WTC11 (cell line): ENCODE results near the gene ARMC10. TPM values are rescaled to one million over a fixed set of nuclear protein-coding genes. Genes with fewer than 3 reads are reported as not detected.

Experiments used
- ATAC-seq: fragments of 200-7000 bp; cut with Tn5 transposase; 2 replicates; pipeline ENCODE4 v1.10.0; 2021; ENCODE audit warnings: mild to moderate bottlenecking, moderate library complexity
- Bru-seq: library from RNA; stranded (reverse); fragments of 400-500 nt; gene quantifications from one replicate; lab custom pipeline; 2021; lab: Mats Ljungman, UMichigan
- CTCF ChIA-PET: fragments of 300-600 bp; sonication (Branson Sonifier 250); formaldehyde crosslinking; loops from one replicate; lab custom pipeline; 2021; ENCODE audit warnings: antibody characterized with exemption; lab: Charles Lee
- POLR2A ChIA-PET: fragments of 350-600 bp; sonication (Branson Sonifier 250); formaldehyde crosslinking; loops from one replicate; lab custom pipeline; 2021; ENCODE audit warnings: antibody characterized with exemption; lab: Charles Lee
- DNase-seq: peaks from one replicate; pipeline ENCODE4 v3.0.0; 2021; ENCODE audit warnings: low spot score
- H3K27ac Mint-ChIP-seq: 2 replicates; pipeline ENCODE4 v1.8.0; 2021; ENCODE audit warnings: mixed read lengths
- H3K27me3 Mint-ChIP-seq: 2 replicates; pipeline ENCODE4 v1.8.0; 2021; ENCODE audit warnings: low read depth, mild to moderate bottlenecking, moderate library complexity, mixed read lengths
- H3K36me3 Mint-ChIP-seq: 2 replicates; pipeline ENCODE4 v1.8.0; 2021; ENCODE audit warnings: mixed read lengths
- H3K4me1 Mint-ChIP-seq: 2 replicates; pipeline ENCODE4 v1.8.0; 2022; ENCODE audit warnings: mixed read lengths
- H3K4me3 Mint-ChIP-seq: 2 replicates; pipeline ENCODE4 v1.8.0; 2021; ENCODE audit warnings: mild to moderate bottlenecking, moderate library complexity, mixed read lengths
- H3K9me3 Mint-ChIP-seq: 2 replicates; pipeline ENCODE4 v1.8.0; 2021; ENCODE audit warnings: mixed read lengths
- ARID4B ChIP-seq: sonication (generic); formaldehyde crosslinking; IDR thresholded peaks from 2 replicates; pipeline ENCODE4 v1.8.0; 2023; ENCODE audit warnings: missing genetic modification reagents, mild to moderate bottlenecking, borderline replicate concordance
- E2F4 ChIP-seq: sonication (generic); formaldehyde crosslinking; IDR thresholded peaks from 2 replicates; pipeline ENCODE4 v1.8.1; 2022; ENCODE audit warnings: low read depth, mild to moderate bottlenecking, moderate library complexity, missing genetic modification reagents, borderline replicate concordance
- E2F5 ChIP-seq: sonication (generic); formaldehyde crosslinking; IDR thresholded peaks from 2 replicates; pipeline ENCODE4 v1.8.1; 2022; ENCODE audit warnings: mild to moderate bottlenecking, moderate library complexity, missing genetic modification reagents
- EMX1 ChIP-seq: fragments of 250-450 bp; sonication (Bioruptor Pico); IDR thresholded peaks from 2 replicates; pipeline ENCODE4 v1.8.0; 2021; ENCODE audit warnings: mild to moderate bottlenecking
- ETV6 ChIP-seq: sonication (generic); formaldehyde crosslinking; IDR thresholded peaks from 2 replicates; pipeline ENCODE4 v1.8.1; 2022; ENCODE audit warnings: mild to moderate bottlenecking, missing genetic modification reagents
- GRHL2 ChIP-seq: fragments of 250-450 bp; sonication (Bioruptor Pico); IDR thresholded peaks from 2 replicates; pipeline ENCODE4 v1.8.0; 2022; ENCODE audit warnings: mild to moderate bottlenecking, moderate library complexity; ENCODE audit not compliant: insufficient replicate concordance, severe bottlenecking
- HMGXB4 ChIP-seq: sonication (generic); formaldehyde crosslinking; IDR thresholded peaks from 2 replicates; pipeline ENCODE4 v1.8.1; 2023; ENCODE audit warnings: mild to moderate bottlenecking, moderate library complexity, missing genetic modification reagents
- IRF1 ChIP-seq: sonication (generic); formaldehyde crosslinking; IDR thresholded peaks from 2 replicates; pipeline ENCODE4 v1.8.0; 2023; ENCODE audit warnings: missing genetic modification reagents
- JAZF1 ChIP-seq: fragments of 250-450 bp; sonication (Bioruptor Pico); IDR thresholded peaks from 2 replicates; pipeline ENCODE4 v1.9.0; 2021; ENCODE audit warnings: moderate library complexity, mild to moderate bottlenecking, inconsistent platforms
- MLX ChIP-seq: sonication (generic); formaldehyde crosslinking; IDR thresholded peaks from 2 replicates; pipeline ENCODE4 v1.8.1; 2023; ENCODE audit warnings: mild to moderate bottlenecking, missing genetic modification reagents, moderate library complexity
- PREB ChIP-seq: sonication (generic); formaldehyde crosslinking; IDR thresholded peaks from 2 replicates; pipeline ENCODE4 v1.8.1; 2022; ENCODE audit warnings: mild to moderate bottlenecking, missing genetic modification reagents, moderate library complexity, borderline replicate concordance
- RELA ChIP-seq: sonication (generic); formaldehyde crosslinking; IDR thresholded peaks from 2 replicates; pipeline ENCODE4 v1.8.1; 2022; ENCODE audit warnings: missing genetic modification reagents, mild to moderate bottlenecking, borderline replicate concordance
- SP1 ChIP-seq: sonication (generic); formaldehyde crosslinking; conservative IDR thresholded peaks from 2 replicates; pipeline ENCODE4 v1.8.1; 2022; ENCODE audit warnings: missing genetic modification reagents
- USF1 ChIP-seq: sonication (generic); formaldehyde crosslinking; IDR thresholded peaks from 2 replicates; pipeline ENCODE4 v1.8.0; 2022; ENCODE audit warnings: mild to moderate bottlenecking, missing genetic modification reagents
- USF2 ChIP-seq: sonication (generic); formaldehyde crosslinking; IDR thresholded peaks from 2 replicates; pipeline ENCODE4 v1.8.1; 2023; ENCODE audit warnings: mild to moderate bottlenecking, missing genetic modification reagents, moderate library complexity
- ZNF232 ChIP-seq: sonication (generic); formaldehyde crosslinking; IDR thresholded peaks from 2 replicates; pipeline ENCODE4 v1.8.0; 2022; ENCODE audit warnings: mild to moderate bottlenecking, missing genetic modification reagents
- long read RNA-seq, 3 experiments: library from RNA in 1 of 3; library from capped mRNA in 1 of 3; library from polyadenylated mRNA in 1 of 3; unstranded in 2 of 3; stranded (forward) in 1 of 3; transcript quantifications; one replicate each; pipeline ENCODE4 v2.0.0, GENCODE V29; 2021
- total RNA-seq: library from RNA; stranded (reverse); gene quantifications from 3 replicates; pipeline ENCODE4 v1.2.3, GENCODE V29; 2021

The ARMC10 gene
- 35.4 to 42.3 TPM (median 42.0 TPM) in 3 replicates for total RNA-seq
- Bru-seq, nascent RNA = percentile 88 among the genes with signal in this experiment
- long read RNA-seq, experiment 1, transcript ARMC10-209 (5 exons, 2,347 nt) = minor isoform, 43 of 267 reads
- long read RNA-seq, experiment 1, transcript ARMC10-205 (6 exons, 2,445 nt) = minor isoform, 14 of 267 reads
- long read RNA-seq, experiment 1, transcript ARMC10-202 (7 exons, 2,635 nt) = minor isoform, 46 of 267 reads
- long read RNA-seq, experiment 1, transcript ARMC10-208 (6 exons, 2,524 nt) = major isoform, 105 of 267 reads
- long read RNA-seq, experiment 1, partial matches to known transcripts = 12 of 267 reads
- long read RNA-seq, experiment 1, other reads (novel, unspliced or antisense) = 41 of 267 reads
- long read RNA-seq, experiment 2, transcript ARMC10-202 (7 exons, 2,635 nt) = minor isoform, 15 of 88 reads
- long read RNA-seq, experiment 2, transcript ARMC10-209 (5 exons, 2,347 nt) = minor isoform, 8 of 88 reads
- long read RNA-seq, experiment 2, transcript ARMC10-208 (6 exons, 2,524 nt) = major isoform, 36 of 88 reads
- long read RNA-seq, experiment 2, partial matches to known transcripts = 12 of 88 reads
- long read RNA-seq, experiment 2, other reads (novel, unspliced or antisense) = 12 of 88 reads
- long read RNA-seq, experiment 3, partial matches to known transcripts = 1 of 1 reads
- long read RNA-seq, experiment 3, other reads (novel, unspliced or antisense) = 0 of 1 reads

- peaks cover under 1% of the 10 kb centered on the region for H3K36me3 Mint-ChIP-seq
- TF ChIP-seq SP1 (CRISPR knock-in tag) = peak; percentile 87
- peak; percentile 58 for TF ChIP-seq HMGXB4 (CRISPR knock-in tag)
- TF ChIP-seq EMX1 (CRISPR knock-in tag) = no peak
- no peak for TF ChIP-seq GRHL2 (CRISPR knock-in tag)
- TF ChIP-seq JAZF1 = no peak
- TF ChIP-seq RELA (CRISPR knock-in tag) = peak; percentile 42; the same call in 1 of the 2 replicates
- TF ChIP-seq ETV6 = peak; percentile 44
- TF ChIP-seq MLX (CRISPR knock-in tag) = no peak
- TF ChIP-seq E2F5 = peak; percentile 61; the same call in 1 of the 2 replicates
- TF ChIP-seq USF1 (CRISPR knock-in tag) = peak; percentile 42; the same call in 1 of the 2 replicates
- TF ChIP-seq PREB (CRISPR knock-in tag) = no peak
- peak; percentile 81 for TF ChIP-seq USF2 (CRISPR knock-in tag)
- TF ChIP-seq E2F4 (CRISPR knock-in tag) = 0 out of 2 replicates have a peak, but pooled peaks have one; percentile 30
- peak; percentile 43; the same call in 1 of the 2 replicates for TF ChIP-seq ARID4B
- TF ChIP-seq ZNF232 (CRISPR knock-in tag) = peak; percentile 59; the same call in 1 of the 2 replicates
- TF ChIP-seq IRF1 = peak; percentile 82; the same call in 1 of the 2 replicates
- H3K9me3 Mint-ChIP-seq = peaks cover 3% of the 10 kb centered on the region; the same call in 1 of the 2 replicates
- peak within 1 kb of the TSS; percentile 98 for H3K4me3 Mint-ChIP-seq
- H3K4me1 Mint-ChIP-seq = peaks cover 22% of the 10 kb centered on the region
- DNase-seq (peak; percentile 84), ATAC-seq (peak; percentile 82)
- POLR2A ChIA-PET = interaction anchor here (0.6 to 1.6 kb wide), 5 partner anchors 13 to 326 kb away, joined by 4 to 8 read pairs (median 6); partner anchors contain the start of gene FAM185A
- no peaks in the 10 kb centered on the region for H3K27me3 Mint-ChIP-seq
- CTCF ChIA-PET = interaction anchor here (0.6 to 2.9 kb wide), 6 partner anchors 9 to 326 kb away, joined by 3 to 47 read pairs (median 4); partner anchors contain the start of gene FAM185A
- H3K27ac Mint-ChIP-seq = peak within 1 kb of the TSS; percentile 94
These were observed at the start of gene ARMC10, which contains the start of gene FBXL13 for GRCh38 chr7:103074519-103075336. ARMC10 (plus strand) TSS chr7:103075140; CDS start chr7:103075273, 133 bp downstream. FBXL13 (minus strand) TSS chr7:103074796.
